Trophoblast cell (in vitro differentiated cells and primary cell): ENCODE data around the gene PRR22.
"Not testable (repeated sequence)": the region's sequence is repeated elsewhere in the genome, so short reads cannot be mapped to it uniquely, and the experiment has no call there.

Experiments used
- DNase-seq, 2 donors: peaks; one replicate each; pipeline ENCODE4 v3.0.0-alpha.2; 2016
- H2AFZ ChIP-seq: 2 replicates; pipeline ENCODE4 v1.6.1; 2013; ENCODE audit warnings: low read length, moderate library complexity, mild to moderate bottlenecking; ENCODE audit not compliant: insufficient read depth, poor library complexity
- H2AK5ac ChIP-seq: 2 replicates; pipeline ENCODE4 v1.6.1; 2013; ENCODE audit warnings: mild to moderate bottlenecking, low read length
- H2BK120ac ChIP-seq: 2 replicates; pipeline ENCODE4 v1.6.1; 2013; ENCODE audit warnings: low read length, mild to moderate bottlenecking, moderate library complexity; ENCODE audit not compliant: insufficient read depth, poor library complexity
- H2BK12ac ChIP-seq: 2 replicates; pipeline ENCODE4 v1.6.1; 2013; ENCODE audit warnings: mild to moderate bottlenecking, low read length, moderate library complexity
- H2BK5ac ChIP-seq: 2 replicates; pipeline ENCODE4 v1.6.1; 2013; ENCODE audit warnings: low read length, low read depth, moderate library complexity, mild to moderate bottlenecking; ENCODE audit not compliant: poor library complexity
- H3K14ac ChIP-seq: 2 replicates; pipeline ENCODE4 v1.6.1; 2013; ENCODE audit warnings: mild to moderate bottlenecking, low read length
- H3K18ac ChIP-seq: 2 replicates; pipeline ENCODE4 v1.6.1; 2013; ENCODE audit warnings: mild to moderate bottlenecking, low read length
- H3K23ac ChIP-seq: 2 replicates; pipeline ENCODE4 v1.6.1; 2013; ENCODE audit warnings: low read length
- H3K27ac ChIP-seq: 2 replicates; pipeline ENCODE4 v1.5.1; 2013; ENCODE audit warnings: low read depth, mild to moderate bottlenecking, inconsistent platforms, low read length, moderate library complexity
- H3K27me3 ChIP-seq: 2 replicates; pipeline ENCODE4 v1.6.1; 2013; ENCODE audit warnings: inconsistent platforms, mild to moderate bottlenecking, low read length, moderate library complexity; ENCODE audit not compliant: insufficient read depth
- H3K36me3 ChIP-seq, 2 experiments: 1 replicate in 1 of 2; 2 replicates in 1 of 2; pipeline ENCODE4 v1.6.1; 2013; ENCODE audit warnings: low read length in 2 of 2, mild to moderate bottlenecking in 2 of 2, moderate library complexity in 1 of 2; ENCODE audit not compliant: insufficient read depth in 2 of 2, control insufficient read depth in 1 of 2
- H3K4ac ChIP-seq: 2 replicates; pipeline ENCODE4 v1.6.1; 2013; ENCODE audit warnings: low read depth, mild to moderate bottlenecking, low read length, moderate library complexity
- H3K4me1 ChIP-seq, 2 experiments: 1 replicate in 1 of 2; 2 replicates in 1 of 2; pipeline ENCODE4 v1.6.1; 2013; ENCODE audit warnings: low read length in 2 of 2, mild to moderate bottlenecking in 2 of 2, moderate library complexity in 1 of 2; ENCODE audit not compliant: insufficient read depth in 2 of 2, control insufficient read depth in 1 of 2
- H3K4me2 ChIP-seq: 2 replicates; pipeline ENCODE4 v1.6.1; 2013; ENCODE audit warnings: inconsistent platforms, mild to moderate bottlenecking, low read length, moderate library complexity
- H3K4me3 ChIP-seq: 2 replicates; pipeline ENCODE4 v1.5.1; 2013; ENCODE audit warnings: mild to moderate bottlenecking, low read depth, low read length, inconsistent platforms
- H3K79me1 ChIP-seq: one replicate; pipeline ENCODE4 v1.6.1; 2013; ENCODE audit warnings: low read length
- H3K79me2 ChIP-seq: 2 replicates; pipeline ENCODE4 v1.6.1; 2013; ENCODE audit warnings: low read length, mild to moderate bottlenecking; ENCODE audit not compliant: control insufficient read depth, insufficient read depth, poor library complexity
- H3K9ac ChIP-seq: 2 replicates; pipeline ENCODE4 v1.6.1; 2013; ENCODE audit warnings: mild to moderate bottlenecking, low read length
- H3K9me3 ChIP-seq: 2 replicates; pipeline ENCODE4 v1.6.1; 2013; ENCODE audit warnings: low read depth, mild to moderate bottlenecking, control low read depth, inconsistent platforms, low read length; ENCODE audit not compliant: insufficient read depth
- H4K12ac ChIP-seq: 2 replicates; pipeline ENCODE4 v1.6.1; 2013; ENCODE audit warnings: low read depth, mild to moderate bottlenecking, low read length, moderate library complexity
- H4K8ac ChIP-seq: 2 replicates; pipeline ENCODE4 v1.6.1; 2013; ENCODE audit warnings: low read depth, mild to moderate bottlenecking, low read length, moderate library complexity
- H4K91ac ChIP-seq: one replicate; pipeline ENCODE4 v1.6.1; 2013; ENCODE audit warnings: low read depth, mild to moderate bottlenecking, low read length, moderate library complexity
- whole genome bisulfite sequencing: extraction: QIAGEN DNeasy Blood & Tissue Kit; methylation state at CpG from one replicate; pipeline ENCODE4 v1.1.7; 2013; ENCODE audit warnings: missing lambda C conversion rate; ENCODE audit not compliant: insufficient read length, insufficient coverage; ENCODE audit errors: extremely low coverage; 5-methylcytosine and 5-hydroxymethylcytosine counted together

PRR22 gene

GRCh38 chr19:5782945-5783919 is 1.3 kb downstream of the PRR22 start:
- no peaks in the 10 kb centered on the region for H3K79me2 ChIP-seq
- no peak overlapping the region for H2AFZ ChIP-seq
- no peak overlapping the region for H2BK5ac ChIP-seq
- WGBS = no CpG with 5 or more reads among the region's 48 CpGs
- no peak overlapping the region for H3K9ac ChIP-seq
- H2AK5ac ChIP-seq = no peak overlapping the region
- H3K9me3 ChIP-seq = peaks cover 6% of the 10 kb centered on the region
- no peak overlapping the region for H2BK120ac ChIP-seq
- no peak overlapping the region for H4K8ac ChIP-seq
- DNase-seq = no peak
- peaks cover 2% of the 10 kb centered on the region for H3K27me3 ChIP-seq
- no peaks in the 10 kb centered on the region for H3K4me1 ChIP-seq
- H3K4ac ChIP-seq = no peak overlapping the region
- H3K18ac ChIP-seq = no peak overlapping the region
- no peak overlapping the region for H3K27ac ChIP-seq
- no peak overlapping the region for H3K4me3 ChIP-seq
- no peak overlapping the region for H4K12ac ChIP-seq
- no peak overlapping the region for H3K14ac ChIP-seq
- H3K23ac ChIP-seq = no peak overlapping the region
- no peaks in the 10 kb centered on the region for H3K79me1 ChIP-seq
- H3K36me3 ChIP-seq = peaks cover 42 to 44% of the 10 kb centered on the region in 2 experiments
- H4K91ac ChIP-seq = no peak overlapping the region
- no peak overlapping the region for H2BK12ac ChIP-seq
- H3K4me2 ChIP-seq = no peak overlapping the region

DNA sequence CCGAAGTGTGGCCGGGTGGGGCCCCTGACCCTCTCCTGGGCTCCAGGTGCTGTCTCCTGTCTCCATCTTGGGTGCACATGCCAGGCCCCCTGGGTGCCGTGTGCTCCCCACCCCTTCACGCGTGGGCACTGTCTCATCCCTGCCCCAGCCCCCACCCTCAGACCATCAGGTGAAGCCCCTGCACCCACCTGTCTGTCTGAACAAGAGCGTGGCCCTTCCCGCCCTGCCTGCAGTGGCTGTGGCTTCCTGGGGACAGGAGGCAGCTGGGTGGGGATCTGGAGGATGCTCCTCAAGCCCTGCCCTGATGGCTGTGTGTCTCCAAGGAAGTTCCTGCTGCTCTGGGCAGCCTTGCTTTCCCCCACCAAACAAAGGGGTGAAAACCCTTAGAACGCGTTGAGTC is 2.2 kb downstream of the PRR22 start:
- H2BK5ac ChIP-seq = no peak overlapping the region
- DNase-seq = no peak
- no peaks in the 10 kb centered on the region for H3K79me2 ChIP-seq
- no peak overlapping the region for H4K91ac ChIP-seq
- no peak overlapping the region for H4K12ac ChIP-seq
- H3K27ac ChIP-seq = no peak overlapping the region
- H3K14ac ChIP-seq = no peak overlapping the region
- H3K4me2 ChIP-seq = no peak overlapping the region
- H2AK5ac ChIP-seq = no peak overlapping the region
- no peak overlapping the region for H2BK120ac ChIP-seq
- H3K18ac ChIP-seq = no peak overlapping the region
- peaks cover 2% of the 10 kb centered on the region for H3K27me3 ChIP-seq
- H2AFZ ChIP-seq = no peak overlapping the region
- peaks cover 6% of the 10 kb centered on the region for H3K9me3 ChIP-seq
- H3K36me3 ChIP-seq = peaks cover 33 to 35% of the 10 kb centered on the region in 2 experiments
- no peak overlapping the region for H3K23ac ChIP-seq
- no peak overlapping the region for H3K4me3 ChIP-seq
- no peak overlapping the region for H3K9ac ChIP-seq
- no CpG with 5 or more reads among the region's 9 CpGs for WGBS
- H3K79me1 ChIP-seq = no peaks in the 10 kb centered on the region
- H2BK12ac ChIP-seq = no peak overlapping the region
- no peak overlapping the region for H4K8ac ChIP-seq
- H3K4ac ChIP-seq = no peak overlapping the region
- no peaks in the 10 kb centered on the region for H3K4me1 ChIP-seq

- H4K8ac ChIP-seq, H3K4ac ChIP-seq, H2BK12ac ChIP-seq, H3K23ac ChIP-seq, H3K27me3 ChIP-seq, DNase-seq, H4K91ac ChIP-seq, H4K12ac ChIP-seq, H3K4me2 ChIP-seq, H3K14ac ChIP-seq, H3K4me3 ChIP-seq, H3K4me1 ChIP-seq, H2BK5ac ChIP-seq, H2BK120ac ChIP-seq, H2AFZ ChIP-seq, H3K79me1 ChIP-seq, H2AK5ac ChIP-seq, H3K79me2 ChIP-seq, H3K9me3 ChIP-seq, H3K18ac ChIP-seq, H3K9ac ChIP-seq, H3K27ac ChIP-seq: not testable (repeated sequence)
- peaks cover 19 to 21% of the 10 kb centered on the region in 2 experiments for H3K36me3 ChIP-seq
- no CpG with 5 or more reads among the region's 11 CpGs for WGBS
Measured at GRCh38 chr19:5780916-5781315, 3.6 kb downstream of the PRR22 start.

GRCh38 chr19:5778402-5778801 is 6.1 kb downstream of the PRR22 start:
- H3K36me3 ChIP-seq = peaks cover 0 to 2% of the 10 kb centered on the region in 2 experiments
- no peak overlapping the region for H3K27ac ChIP-seq
- no peak overlapping the region for H3K14ac ChIP-seq
- no peak overlapping the region for H3K18ac ChIP-seq
- WGBS = no CpG with 5 or more reads among the region's 17 CpGs
- H2AFZ ChIP-seq = no peak overlapping the region
- H3K23ac ChIP-seq = no peak overlapping the region
- H4K91ac ChIP-seq = no peak overlapping the region
- H3K79me1 ChIP-seq = no peaks in the 10 kb centered on the region
- H2AK5ac ChIP-seq = no peak overlapping the region
- H4K8ac ChIP-seq = no peak overlapping the region
- no peak overlapping the region for H2BK5ac ChIP-seq
- H3K9me3 ChIP-seq = peaks cover 2% of the 10 kb centered on the region
- H3K27me3 ChIP-seq = peaks cover 2% of the 10 kb centered on the region
- no peak overlapping the region for H2BK12ac ChIP-seq
- no peak overlapping the region for H3K9ac ChIP-seq
- no peak overlapping the region for H2BK120ac ChIP-seq
- no peaks in the 10 kb centered on the region for H3K4me1 ChIP-seq
- no peak overlapping the region for H3K4me2 ChIP-seq
- no peak overlapping the region for H4K12ac ChIP-seq
- no peaks in the 10 kb centered on the region for H3K79me2 ChIP-seq
- H3K4ac ChIP-seq = no peak overlapping the region
- no peak for DNase-seq
- H3K4me3 ChIP-seq = no peak overlapping the region
